ENCODE data around the gene THRA. TPM values are rescaled to one million over a fixed set of nuclear protein-coding genes. Genes with fewer than 3 reads are reported as not detected.

The THRA gene
- total RNA-seq, 2 donors from 2014 or later = 35.2 to 79.8 TPM

GRCh38 chr17:40032322-40033320, 30.1 kb upstream of the THRA start:
- DNase-seq (ENCODE audit: low spot score) = no peak
- intact Hi-C loops (cut with DNase I) = no loop called here
- TF ChIP-seq POLR2AphosphoS5 (IDR thresholded peaks at IDR 0.05) (peak; percentile 10), CTCF (IDR thresholded peaks at IDR 0.05) (no peak), POLR2A (IDR thresholded peaks at IDR 0.05) (no peak)
- Histone ChIP-seq H3K27ac (no peak overlapping the region), H3K27me3 (replicated peaks; ENCODE audit: insufficient read depth) (no peaks in the 10 kb centered on the region), H3K4me1 (replicated peaks) (no peaks in the 10 kb centered on the region), H3K36me3 (peaks cover 5 to 18% of the 10 kb centered on the region in 2 donors), H3K9me3 (no peaks in the 10 kb centered on the region), H3K4me3 (no peak overlapping the region)
- 91% methylated on average over 20 of the region's 23 CpGs for whole genome bisulfite sequencing

DNA sequence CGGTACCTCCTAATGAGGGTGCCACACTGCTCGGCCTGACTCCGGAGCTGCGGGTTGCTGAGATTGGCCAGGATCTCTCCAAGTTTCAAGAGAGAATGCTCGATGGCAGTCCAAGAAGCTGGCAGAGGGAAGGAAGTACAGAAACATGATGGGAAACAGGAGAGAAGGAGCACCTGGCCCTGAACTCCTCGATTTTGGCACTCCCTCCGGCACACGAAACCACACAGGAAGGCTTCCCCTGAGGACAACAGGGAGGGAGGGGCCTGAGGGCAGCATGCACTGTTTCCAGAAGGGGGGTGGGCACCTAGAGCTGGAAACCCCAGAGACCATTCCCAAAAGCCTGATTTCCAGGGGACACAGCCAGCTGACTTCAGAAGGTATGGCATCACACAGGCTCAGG, 29.4 kb upstream of the THRA start:
- WGBS = 94% methylated on average over 8 of the region's 8 CpGs
- H3K27ac ChIP-seq = no peak overlapping the region
- H3K36me3 ChIP-seq = peaks cover 5 to 18% of the 10 kb centered on the region in 2 donors
- H3K9me3 ChIP-seq = no peaks in the 10 kb centered on the region
- H3K4me3 ChIP-seq = no peak overlapping the region
- no peaks in the 10 kb centered on the region for H3K27me3 ChIP-seq (replicated peaks; ENCODE audit: insufficient read depth)
- no peak for TF ChIP-seq POLR2AphosphoS5 (IDR thresholded peaks at IDR 0.05)
- TF ChIP-seq POLR2A (IDR thresholded peaks at IDR 0.05) = no peak
- no peak for TF ChIP-seq CTCF (IDR thresholded peaks at IDR 0.05)
- H3K4me1 ChIP-seq (replicated peaks) = no peaks in the 10 kb centered on the region
- intact Hi-C loops (cut with DNase I) = no loop called here
- DNase-seq (ENCODE audit: low spot score) = no peak

GRCh38 chr17:40034426-40035161, 28.2 kb upstream of the THRA start:
- H3K9me3 ChIP-seq = no peaks in the 10 kb centered on the region
- no peaks in the 10 kb centered on the region for H3K27me3 ChIP-seq (replicated peaks; ENCODE audit: insufficient read depth)
- no peaks in the 10 kb centered on the region for H3K4me1 ChIP-seq (replicated peaks)
- no peak overlapping the region for H3K27ac ChIP-seq
- intact Hi-C loops (cut with DNase I) = no loop called here
- DNase-seq (ENCODE audit: low spot score) = no peak
- TF ChIP-seq POLR2AphosphoS5 (IDR thresholded peaks at IDR 0.05) (no peak), CTCF (IDR thresholded peaks at IDR 0.05) (no peak), POLR2A (IDR thresholded peaks at IDR 0.05) (no peak)
- peaks cover 1 to 18% of the 10 kb centered on the region in 2 donors for H3K36me3 ChIP-seq
- 62% methylated on average over 8 of the region's 8 CpGs for WGBS
- H3K4me3 ChIP-seq = no peak overlapping the region

- 24% methylated on average over 12 of the region's 12 CpGs for WGBS
- Histone ChIP-seq H3K4me1 (replicated peaks) (no peaks in the 10 kb centered on the region), H3K36me3 (peaks cover 0 to 18% of the 10 kb centered on the region in 2 donors), H3K4me3 (no peak overlapping the region), H3K9me3 (no peaks in the 10 kb centered on the region), H3K27me3 (replicated peaks; ENCODE audit: insufficient read depth) (no peaks in the 10 kb centered on the region), H3K27ac (no peak overlapping the region)
- DNase-seq (ENCODE audit: low spot score) = no peak
- no peak for TF ChIP-seq POLR2AphosphoS5 (IDR thresholded peaks at IDR 0.05)
- TF ChIP-seq CTCF (IDR thresholded peaks at IDR 0.05) = peak in 2 of 4 experiments; percentile 15 to 26
- intact Hi-C loops (cut with DNase I) = no loop called here
These were observed 27.6 kb upstream of the THRA start for GRCh38 chr17:40035162-40035559.
